NCI-H128 (cell line): ENCODE results near the gene PMM2.
"Not testable (repeated sequence)": the region's sequence is repeated elsewhere in the genome, so short reads cannot be mapped to it uniquely, and the experiment has no call there.

Source experiments
- DNase-seq: peaks from one replicate; lab custom pipeline; 2025; ENCODE audit not compliant: unreplicated experiment; lab: John Stamatoyannopoulos, UW

PMM2 gene

DNA sequence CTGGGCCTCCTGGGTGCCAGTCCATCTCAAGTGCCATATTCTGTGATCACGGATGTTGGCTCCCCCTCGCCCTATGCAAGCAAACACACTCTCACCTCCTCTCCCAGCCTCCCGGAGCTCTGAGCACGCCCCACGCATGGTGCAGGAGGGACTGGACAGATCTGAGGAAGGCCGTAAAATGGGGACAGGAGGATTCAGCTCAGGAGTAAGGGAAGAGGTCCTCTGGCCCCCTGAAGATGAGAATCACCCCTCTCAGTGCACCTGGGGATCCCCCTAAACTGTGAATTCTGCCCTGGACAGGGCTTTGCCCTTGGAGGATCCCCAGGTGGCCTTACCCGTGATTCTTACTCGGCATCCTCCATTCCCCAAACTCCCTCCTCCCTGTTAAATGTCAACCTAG, 15.8 kb upstream of the PMM2 start:
- no peak for DNase-seq

GRCh38 chr16:8782673-8783072, 15.0 kb upstream of the PMM2 start:
- DNase-seq: no peak

- DNase-seq: no peak
Observed at GRCh38 chr16:8785408-8785807, 12.2 kb upstream of the PMM2 start.

- DNase-seq: not testable (repeated sequence)
Observed at GRCh38 chr16:8786316-8786715, 11.3 kb upstream of the PMM2 start.

DNA sequence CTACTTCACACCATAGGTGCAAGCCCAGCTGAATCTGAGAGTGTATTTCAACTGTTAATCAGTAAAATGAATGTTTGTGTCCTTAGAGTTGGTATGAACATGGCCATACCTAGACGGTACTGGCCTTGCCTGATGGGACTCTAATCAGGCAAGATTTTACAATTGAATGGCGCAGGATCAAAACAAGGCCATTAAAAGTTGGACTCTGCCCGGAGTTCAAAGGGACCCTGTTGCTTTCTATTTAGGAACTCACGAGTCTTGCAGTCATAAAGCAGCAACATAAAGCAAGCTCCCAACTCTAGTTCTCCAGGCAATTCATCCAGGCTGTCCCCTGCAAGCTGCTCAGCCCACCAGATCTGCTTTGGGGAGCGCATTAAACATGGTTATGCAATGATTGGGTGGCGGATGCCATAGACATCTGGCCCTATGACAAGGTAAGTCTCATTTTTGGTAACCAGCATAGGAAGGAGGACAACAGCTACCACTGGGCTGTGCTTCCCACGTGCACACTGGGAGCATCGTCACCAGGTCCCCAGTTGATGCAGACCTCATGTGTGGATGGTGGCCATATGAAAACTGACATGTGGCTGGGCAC, 9.0 kb upstream of the PMM2 start:
- no peak for DNase-seq

- no peak for DNase-seq
Observed at GRCh38 chr16:8795091-8795490, 2.5 kb upstream of the PMM2 start.

GRCh38 chr16:8795818-8796217, 1.8 kb upstream of the PMM2 start:
- no peak for DNase-seq

DNA sequence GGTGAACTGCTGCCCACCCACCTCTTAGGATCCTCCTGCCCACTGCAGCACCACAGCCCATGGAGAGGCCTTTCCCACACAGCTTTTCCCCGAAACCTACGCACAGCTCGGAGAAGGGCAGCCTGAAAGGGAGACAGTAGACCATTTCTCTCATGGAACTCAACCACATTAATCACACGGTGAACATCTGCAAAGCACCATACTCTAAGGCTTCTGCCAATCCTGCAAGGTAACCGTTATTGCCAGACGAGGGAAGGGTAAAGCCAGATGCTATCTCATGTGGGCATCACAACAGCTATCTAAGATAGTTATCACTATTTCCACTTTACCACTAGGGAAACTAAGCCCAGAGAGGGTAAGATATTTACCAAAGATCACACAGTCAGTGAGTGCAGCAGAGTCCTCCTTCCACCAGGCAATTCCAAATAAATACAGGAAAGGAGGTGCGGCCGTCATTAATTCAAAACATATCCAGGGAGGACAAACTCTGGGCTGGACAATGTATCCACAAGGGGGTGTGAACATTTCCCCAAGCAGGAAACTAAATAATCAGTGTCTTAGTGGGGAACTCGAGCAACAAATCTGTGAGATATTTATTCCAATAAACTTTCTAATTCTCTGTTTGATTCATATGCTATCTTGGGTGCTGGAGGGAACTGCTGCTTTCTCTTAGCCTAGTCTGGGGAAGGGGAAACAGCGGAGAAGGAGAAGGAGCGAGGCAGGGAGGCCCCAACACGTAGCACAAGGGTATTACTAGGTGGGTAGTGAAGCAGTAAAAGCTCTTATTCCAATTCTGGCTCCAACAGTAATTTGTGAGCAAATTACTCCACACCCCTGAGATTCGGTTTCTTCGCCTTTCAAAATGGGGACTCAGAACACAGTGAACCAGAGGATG, 923 bp upstream of the PMM2 start:
- DNase-seq: no peak

GRCh38 chr16:8798174-8798527, 512 bp downstream of the PMM2 start:
- no peak for DNase-seq

- DNase-seq: no peak
Observed at GRCh38 chr16:8798535-8799157, 1.0 kb downstream of the PMM2 start.

- DNase-seq: no peak
Observed at GRCh38 chr16:8801701-8802100, 4.1 kb downstream of the PMM2 start.

DNA sequence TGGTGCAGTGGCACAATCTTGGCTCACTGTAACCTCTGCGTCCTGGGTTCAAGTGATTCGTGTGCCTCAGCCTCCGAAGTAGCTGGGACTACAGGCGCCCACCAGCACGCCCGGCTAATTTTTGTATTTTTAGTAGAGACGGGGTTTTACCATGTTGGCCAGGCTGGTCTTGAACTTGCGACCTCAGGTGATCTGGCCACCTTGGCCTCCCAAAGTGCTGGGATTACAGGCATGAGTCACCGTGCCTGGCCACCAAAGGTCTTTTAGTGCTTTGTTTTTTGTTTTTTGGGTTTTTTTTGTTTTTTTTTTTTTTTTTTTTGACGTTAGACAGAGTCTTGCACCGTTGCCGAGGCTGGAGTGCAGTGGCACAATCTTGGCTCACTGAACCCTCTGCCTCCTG, 6.1 kb downstream of the PMM2 start:
- DNase-seq: not testable (repeated sequence)

DNA sequence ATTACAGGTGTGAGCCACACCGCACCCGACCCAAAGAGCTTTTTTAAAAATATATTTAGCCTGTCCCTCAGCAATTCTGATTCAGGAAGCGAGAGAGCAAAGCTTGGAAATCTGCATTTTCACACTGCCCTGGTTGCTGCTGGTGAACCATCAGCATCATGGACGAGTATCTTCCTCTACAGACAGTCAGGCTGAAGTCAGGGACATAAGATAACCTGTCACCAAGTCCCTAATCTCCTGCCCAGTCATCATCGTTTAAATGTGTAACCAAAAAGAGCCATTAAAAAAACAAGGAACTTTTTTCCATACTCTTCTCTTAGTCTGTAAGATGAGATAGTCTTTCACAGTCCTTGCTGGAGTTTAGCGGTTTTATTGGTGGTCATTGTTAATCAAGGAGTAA, 6.7 kb downstream of the PMM2 start:
- no peak for DNase-seq

- DNase-seq: no peak
Observed at GRCh38 chr16:8806272-8806983, 8.8 kb downstream of the PMM2 start.

DNA sequence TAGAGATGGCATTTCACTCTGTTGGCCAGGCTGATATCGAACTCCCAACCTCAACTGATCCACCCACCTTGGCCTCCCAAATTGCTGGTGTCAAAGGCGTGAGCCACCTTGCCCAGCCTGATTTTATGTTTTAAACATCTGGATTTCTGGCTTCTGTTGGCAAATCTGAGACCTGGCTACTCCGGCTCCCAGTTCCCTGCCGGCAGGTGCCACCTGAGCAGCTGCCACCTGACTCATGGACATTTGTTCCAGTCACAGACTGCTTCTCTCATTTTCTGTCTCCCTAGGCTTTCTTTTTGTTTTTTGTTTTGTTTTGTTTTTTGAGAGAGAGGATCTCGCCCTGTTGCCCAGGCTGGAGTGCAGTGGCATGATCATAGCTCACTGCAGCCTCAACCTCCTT, 9.6 kb downstream of the PMM2 start:
- no peak for DNase-seq

- DNase-seq: no peak
Observed at GRCh38 chr16:8808009-8808408, 10.4 kb downstream of the PMM2 start.

DNA sequence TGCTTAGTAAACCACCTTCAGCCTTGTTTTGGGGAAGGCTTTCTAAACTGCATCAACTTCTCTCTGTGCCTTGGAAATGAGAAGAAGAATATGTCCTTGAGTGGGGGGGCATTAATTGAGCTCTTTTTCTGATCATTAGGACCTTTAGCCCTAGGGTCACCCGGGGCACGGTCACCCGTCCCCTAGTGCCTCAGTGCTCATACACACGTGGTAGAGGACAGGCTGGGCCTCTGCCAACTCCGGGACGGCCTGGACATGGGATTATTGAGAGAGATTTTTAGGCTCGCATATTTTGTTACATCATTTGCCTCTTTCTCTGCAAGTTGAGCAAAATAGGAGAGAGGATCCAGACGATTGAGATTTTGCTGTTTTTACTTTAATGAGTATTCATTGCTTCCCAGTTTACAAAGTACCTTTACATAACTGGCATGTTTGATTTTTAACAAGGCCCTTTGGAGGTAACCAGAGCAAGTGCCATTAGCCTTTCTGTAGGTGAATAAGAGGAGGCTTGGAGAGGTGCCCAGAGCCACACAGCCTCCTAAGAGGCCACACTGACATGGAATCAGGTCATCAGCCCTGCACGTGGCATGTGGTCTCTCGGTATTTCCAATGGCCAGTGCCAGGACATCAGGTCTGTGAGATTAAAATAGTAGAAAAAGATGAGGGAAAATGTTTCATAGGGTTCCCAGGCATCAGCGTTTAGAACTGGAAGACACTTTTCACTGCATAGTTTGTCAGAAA, 11.1 kb downstream of the PMM2 start:
- no peak for DNase-seq

GRCh38 chr16:8812162-8812843, 14.7 kb downstream of the PMM2 start:
- DNase-seq: no peak

- DNase-seq: no peak
Observed at GRCh38 chr16:8814095-8814806, 16.6 kb downstream of the PMM2 start.
